Measurements from ENCODE around the gene LTBP2.

Gene LTBP2

GRCh38 chr14:74503938-74504335, 108.1 kb downstream of the LTBP2 start:
- DNase-seq, result no peak

GRCh38 chr14:74503291-74503937, 108.6 kb downstream of the LTBP2 start:
- no peak for DNase-seq

GRCh38 chr14:74502236-74503019, 109.6 kb downstream of the LTBP2 start:
- no peak for DNase-seq

GRCh38 chr14:74501691-74502090, 110.3 kb downstream of the LTBP2 start:
- DNase-seq, result no peak

- no peak for DNase-seq
Measured at GRCh38 chr14:74501135-74501614, 110.9 kb downstream of the LTBP2 start.

GRCh38 chr14:74500417-74501134, 111.5 kb downstream of the LTBP2 start:
- DNase-seq, result no peak

- no peak for DNase-seq
Measured at GRCh38 chr14:74495356-74495755, 116.7 kb downstream of the LTBP2 start.

- DNase-seq, result peak; percentile 99
Measured at GRCh38 chr14:74493343-74494261, 118.4 kb downstream of the LTBP2 start, which contains the start of gene ISCA2. TSS of gene ISCA2 (plus strand) at chr14:74493765. CDS start at chr14:74493775, 10 bp downstream.

GRCh38 chr14:74492776-74493342, 119.2 kb downstream of the LTBP2 start, which contains the start of gene NPC2:
TSS of gene NPC2 (minus strand) at chr14:74493305. CDS start at chr14:74493274, 31 bp downstream.
- no peak for DNase-seq

GRCh38 chr14:74491956-74492775, 119.9 kb downstream of the LTBP2 start:
- DNase-seq, result no peak

- DNase-seq, result no peak
Measured at GRCh38 chr14:74490486-74490885, 121.6 kb downstream of the LTBP2 start.

GRCh38 chr14:74488786-74489397, 123.1 kb downstream of the LTBP2 start:
- DNase-seq, result no peak

- no peak for DNase-seq
Measured at GRCh38 chr14:74486164-74486563, 125.9 kb downstream of the LTBP2 start.

GRCh38 chr14:74483321-74483720, 128.7 kb downstream of the LTBP2 start:
- no peak for DNase-seq

- no peak for DNase-seq
Measured at GRCh38 chr14:74482571-74482970, 129.5 kb downstream of the LTBP2 start.

GRCh38 chr14:74480046-74480445, 132.0 kb downstream of the LTBP2 start:
- DNase-seq, result no peak

GRCh38 chr14:74478996-74479635, 132.9 kb downstream of the LTBP2 start:
- DNase-seq, result no peak

- DNase-seq, result no peak
Measured at GRCh38 chr14:74476607-74477006, 135.4 kb downstream of the LTBP2 start.

GRCh38 chr14:74476107-74476506, 135.9 kb downstream of the LTBP2 start:
- DNase-seq, result no peak

- DNase-seq, result no peak
Measured at GRCh38 chr14:74475678-74476077, 136.4 kb downstream of the LTBP2 start.
